ENCODE results near the gene RNASE8.

Gene RNASE8

DNA sequence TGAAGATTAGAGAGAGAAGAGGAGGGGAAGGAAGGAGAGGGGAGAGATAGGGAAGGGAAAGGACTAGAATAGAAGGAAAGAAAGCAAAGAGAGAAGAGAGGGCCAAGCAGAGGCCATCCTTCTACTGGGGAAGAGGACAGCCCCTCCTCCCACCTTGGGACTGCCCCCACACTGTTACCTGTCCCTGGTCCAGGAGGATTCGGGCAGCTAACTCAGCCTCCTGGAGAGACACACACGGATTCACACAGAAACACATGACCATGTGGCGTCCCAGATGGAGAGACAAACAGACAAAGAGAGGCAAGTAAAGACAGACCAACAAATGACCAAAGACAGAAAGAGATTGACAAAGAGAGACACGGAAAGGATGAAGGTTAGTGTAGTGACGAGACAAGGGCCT lies 34.9 kb upstream of the RNASE8 start:
- in situ Hi-C loops (cut with HindIII; ENCODE audit: low pct_ligation_motif_present, low sequenced_read_pairs) = no loop called here
- H3K36me3 ChIP-seq (replicated peaks) = no peaks in the 10 kb centered on the region
- H3K4me3 ChIP-seq (ENCODE audit: low read depth, low read length) = no peak overlapping the region
- no peak overlapping the region for H3K27ac ChIP-seq
- H3K27me3 ChIP-seq (replicated peaks) = peaks cover 27% of the 10 kb centered on the region
- no peak for DNase-seq
- TF ChIP-seq, protein P1, sequence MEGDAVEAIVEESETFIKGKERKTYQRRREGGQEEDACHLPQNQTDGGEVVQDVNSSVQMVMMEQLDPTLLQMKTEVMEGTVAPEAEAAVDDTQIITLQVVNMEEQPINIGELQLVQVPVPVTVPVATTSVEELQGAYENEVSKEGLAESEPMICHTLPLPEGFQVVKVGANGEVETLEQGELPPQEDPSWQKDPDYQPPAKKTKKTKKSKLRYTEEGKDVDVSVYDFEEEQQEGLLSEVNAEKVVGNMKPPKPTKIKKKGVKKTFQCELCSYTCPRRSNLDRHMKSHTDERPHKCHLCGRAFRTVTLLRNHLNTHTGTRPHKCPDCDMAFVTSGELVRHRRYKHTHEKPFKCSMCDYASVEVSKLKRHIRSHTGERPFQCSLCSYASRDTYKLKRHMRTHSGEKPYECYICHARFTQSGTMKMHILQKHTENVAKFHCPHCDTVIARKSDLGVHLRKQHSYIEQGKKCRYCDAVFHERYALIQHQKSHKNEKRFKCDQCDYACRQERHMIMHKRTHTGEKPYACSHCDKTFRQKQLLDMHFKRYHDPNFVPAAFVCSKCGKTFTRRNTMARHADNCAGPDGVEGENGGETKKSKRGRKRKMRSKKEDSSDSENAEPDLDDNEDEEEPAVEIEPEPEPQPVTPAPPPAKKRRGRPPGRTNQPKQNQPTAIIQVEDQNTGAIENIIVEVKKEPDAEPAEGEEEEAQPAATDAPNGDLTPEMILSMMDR (IDR thresholded peaks at IDR 0.05; ENCODE audit: low read depth, low read length, missing control alignments) = no peak

DNA sequence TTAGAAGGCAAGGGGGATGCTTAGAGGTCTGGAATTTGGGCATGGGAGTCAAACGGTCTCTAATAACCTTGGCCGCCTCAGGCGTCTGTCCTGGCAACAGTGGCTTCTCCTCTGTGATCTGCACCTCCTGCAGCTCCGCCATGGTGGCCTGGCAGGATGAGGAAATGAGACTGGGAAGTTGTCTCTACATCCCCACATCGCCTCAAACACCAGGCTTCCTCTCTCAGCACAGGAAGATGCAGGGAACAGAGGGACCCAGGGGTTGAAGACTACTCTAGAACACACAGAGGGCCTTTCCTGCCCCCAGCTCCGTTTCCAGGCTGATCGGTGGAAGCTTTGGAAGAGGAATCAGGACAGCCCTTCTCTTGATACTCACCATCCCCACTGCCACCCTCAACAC lies 34.4 kb upstream of the RNASE8 start:
- TF ChIP-seq, protein P1 (IDR thresholded peaks at IDR 0.05; ENCODE audit: low read depth, low read length, missing control alignments) = no peak
- no peak for DNase-seq
- H3K36me3 ChIP-seq (replicated peaks) = no peaks in the 10 kb centered on the region
- peaks cover 27% of the 10 kb centered on the region for H3K27me3 ChIP-seq (replicated peaks)
- H3K27ac ChIP-seq = no peak overlapping the region
- H3K4me3 ChIP-seq (ENCODE audit: low read depth, low read length) = no peak overlapping the region
- in situ Hi-C loops (cut with HindIII; ENCODE audit: low pct_ligation_motif_present, low sequenced_read_pairs) = no loop called here

DNA sequence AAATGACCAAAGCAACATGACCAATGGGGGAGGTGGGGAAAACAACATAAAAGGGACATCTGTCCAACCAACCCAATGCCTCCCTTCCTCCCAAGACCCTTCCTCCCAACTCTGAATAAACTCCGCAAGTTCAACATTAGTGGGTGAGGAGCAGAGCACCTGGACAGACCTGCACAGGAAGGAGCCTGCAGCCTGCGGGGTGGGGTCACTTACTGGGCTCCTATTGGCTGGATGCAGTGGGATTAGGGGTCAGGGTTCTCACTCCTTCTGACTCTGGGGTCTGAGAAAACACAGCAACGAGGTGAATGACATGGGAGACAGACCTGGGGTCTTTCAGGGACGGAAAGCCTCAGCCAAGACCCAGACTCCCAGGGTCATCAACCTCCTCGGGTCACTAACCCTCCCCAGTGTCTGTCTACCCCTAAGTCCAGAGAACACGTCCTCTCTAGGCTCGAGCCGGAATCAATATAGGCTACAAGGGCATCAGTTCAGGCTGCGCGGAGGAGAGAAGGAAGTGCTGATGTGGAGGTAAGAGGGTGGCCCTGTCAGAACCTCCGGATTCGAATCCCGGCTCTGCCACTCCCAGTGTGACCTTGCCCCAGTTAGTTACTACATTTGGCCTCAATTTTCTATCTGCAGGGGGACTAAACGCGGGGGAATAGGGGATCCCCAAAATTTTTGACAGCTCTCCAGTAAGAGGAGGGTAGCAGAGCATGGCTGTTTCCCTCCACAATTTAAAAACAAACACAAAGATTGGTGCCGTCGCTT lies 33.6 kb upstream of the RNASE8 start:
- in situ Hi-C loops (cut with HindIII; ENCODE audit: low pct_ligation_motif_present, low sequenced_read_pairs) = no loop called here
- Histone ChIP-seq H3K36me3 (replicated peaks) (no peaks in the 10 kb centered on the region), H3K27ac (no peak overlapping the region), H3K4me3 (ENCODE audit: low read depth, low read length) (peak overlapping the region; percentile 51), H3K27me3 (replicated peaks) (peaks cover 27% of the 10 kb centered on the region)
- TF ChIP-seq, protein P1 (IDR thresholded peaks at IDR 0.05; ENCODE audit: low read depth, low read length, missing control alignments) = no peak
- DNase-seq = no peak

DNA sequence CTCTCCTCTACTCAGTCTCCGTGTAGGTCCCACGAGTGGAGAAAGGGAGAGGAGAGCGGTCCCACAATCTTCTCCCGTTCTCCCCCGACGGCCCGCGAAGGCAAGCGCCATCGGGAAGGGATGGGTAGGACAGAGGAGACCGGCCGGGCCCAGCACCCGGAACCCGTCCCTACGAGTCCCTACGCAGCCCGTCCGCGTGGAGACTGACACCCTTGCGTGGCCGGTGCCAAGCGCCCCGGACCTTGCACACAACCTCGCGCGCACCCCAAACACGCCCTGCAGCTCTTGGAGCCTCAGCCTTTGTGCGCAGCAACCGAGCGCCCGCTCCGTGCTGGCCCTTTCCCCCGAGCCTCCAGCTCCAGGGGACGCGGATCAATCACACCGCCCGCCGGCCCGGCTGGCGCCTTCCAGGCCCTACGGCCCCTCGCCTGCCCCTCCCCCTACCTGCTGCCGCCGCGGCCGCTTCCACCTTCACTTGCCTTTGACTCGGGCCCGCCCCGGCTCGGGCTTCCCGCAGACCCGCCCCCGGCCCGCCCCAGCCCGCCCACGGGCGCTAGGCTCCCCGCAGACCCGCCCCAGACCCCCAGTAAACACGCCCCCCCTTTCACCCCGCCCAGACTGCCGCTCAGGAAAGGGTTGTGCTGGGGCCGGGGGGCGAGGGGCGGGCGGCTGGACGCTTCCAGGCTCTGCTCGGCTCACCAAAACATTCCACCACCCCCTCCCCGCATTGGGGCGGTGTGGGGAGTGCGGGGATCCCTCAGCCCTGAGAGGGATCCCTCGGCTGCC lies 32.8 kb upstream of the RNASE8 start, which contains the start of gene NDRG2:
Gene NDRG2, minus strand, starts transcription at position 477 of the 786 bp plus-strand sequence. CDS start 1,746 bp downstream, outside the sequence.
- in situ Hi-C loops (cut with HindIII; ENCODE audit: low pct_ligation_motif_present, low sequenced_read_pairs) = no loop called here
- peak within 1 kb of the TSS; percentile 51 for H3K4me3 ChIP-seq (ENCODE audit: low read depth, low read length)
- H3K27ac ChIP-seq = no peak within 1 kb of the TSS
- DNase-seq = no peak
- H3K27me3 ChIP-seq (replicated peaks) = peaks cover 27% of the 10 kb centered on the region
- no peaks in the 10 kb centered on the region for H3K36me3 ChIP-seq (replicated peaks)
- TF ChIP-seq, protein P1 (IDR thresholded peaks at IDR 0.05; ENCODE audit: low read depth, low read length, missing control alignments) = no peak

DNA sequence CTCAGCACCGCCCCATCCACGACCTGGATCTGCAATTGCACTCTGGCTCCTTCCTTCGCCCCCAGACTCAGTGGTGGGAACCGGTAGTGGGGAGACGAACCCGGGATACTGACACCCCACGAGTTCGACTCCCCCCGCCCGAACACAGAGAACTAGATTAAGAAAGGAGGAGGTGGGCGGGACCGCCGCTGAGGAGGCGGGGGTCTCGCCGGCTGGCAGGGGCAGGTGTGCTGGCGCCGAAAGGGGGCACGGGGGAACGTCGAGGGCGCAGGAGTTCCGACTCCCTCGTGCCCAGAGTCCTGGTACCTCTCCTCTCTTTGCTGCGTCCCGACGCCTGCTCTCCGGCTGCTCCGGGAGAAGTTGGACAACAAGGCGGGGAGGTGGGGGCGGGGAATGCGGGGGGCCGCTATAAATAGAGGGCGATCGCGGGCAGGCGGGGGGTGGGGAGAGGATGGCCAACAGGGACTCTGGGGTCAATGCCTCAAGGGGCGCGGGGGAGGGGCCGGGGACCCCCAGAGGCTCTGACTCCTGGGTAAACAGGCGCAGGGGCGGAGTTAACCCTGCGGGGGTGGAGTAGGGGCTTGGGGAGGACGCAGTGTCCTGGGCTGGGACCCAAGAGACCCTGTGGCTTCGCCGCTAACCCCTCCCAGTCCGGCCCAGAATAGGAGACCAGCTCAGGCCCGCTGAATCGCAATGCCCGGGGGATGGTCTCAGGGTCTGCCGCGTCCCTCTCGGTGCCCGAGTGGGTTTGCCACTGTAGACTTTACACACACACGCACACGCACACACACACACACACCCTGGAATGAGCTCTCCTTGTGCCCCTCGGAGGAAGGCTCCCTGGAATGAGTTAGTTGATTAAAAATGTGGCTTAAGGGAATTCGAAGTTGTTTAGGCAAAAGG lies 32.0 kb upstream of the RNASE8 start:
- Histone ChIP-seq H3K27ac (no peak overlapping the region), H3K36me3 (replicated peaks) (no peaks in the 10 kb centered on the region), H3K4me3 (ENCODE audit: low read depth, low read length) (peak overlapping the region; percentile 51), H3K27me3 (replicated peaks) (peaks cover 27% of the 10 kb centered on the region)
- DNase-seq = no peak
- TF ChIP-seq, protein P1 (IDR thresholded peaks at IDR 0.05; ENCODE audit: low read depth, low read length, missing control alignments) = no peak
- in situ Hi-C loops (cut with HindIII; ENCODE audit: low pct_ligation_motif_present, low sequenced_read_pairs) = no loop called here

All from brain microvascular endothelial cell (primary cell).